ENCODE data around the gene HK3. TPM values are rescaled to one million over a fixed set of nuclear protein-coding genes. Genes with fewer than 3 reads are reported as not detected.

HK3 gene
- polyA plus RNA-seq, 1 donor (not counting 4 experiments of a cell fraction or from before 2014, with no cell fraction given), result not detected

- Histone ChIP-seq H3K9me1 (ENCODE audit: control insufficient read depth, extremely low read depth, insufficient read depth, low read length) (no peaks in the 10 kb centered on the region), H3K4me2 (ENCODE audit: control insufficient read depth, extremely low read depth, insufficient read depth, low read depth, low read length) (no peak overlapping the region), H3K79me2 (ENCODE audit: control insufficient read depth, insufficient read depth, low read length) (no peaks in the 10 kb centered on the region), H3K27ac (ENCODE audit: control insufficient read depth, insufficient read depth, low read length) (no peak overlapping the region), H3K4me1 (ENCODE audit: control insufficient read depth, extremely low read depth, insufficient read depth, low read length) (no peaks in the 10 kb centered on the region), H3K9ac (ENCODE audit: control insufficient read depth, extremely low read depth, insufficient read depth, low read length) (no peak overlapping the region), H3K27me3 (ENCODE audit: control insufficient read depth, extremely low read depth, insufficient read depth, low read length) (peaks cover 28% of the 10 kb centered on the region), H3K9me3 (ENCODE audit: control insufficient read depth, low read depth, low read length) (no peaks in the 10 kb centered on the region), H4K20me1 (ENCODE audit: control insufficient read depth, extremely low read depth, insufficient read depth, low read length) (no peaks in the 10 kb centered on the region), H3K4me3 (ENCODE audit: control insufficient read depth in 2 of 3, extremely low read depth in 1 of 3, insufficient read depth in 2 of 3, low read depth in 1 of 3, low read length in 3 of 3) (no peak overlapping the region), H3K36me3 (ENCODE audit: control insufficient read depth in 2 of 2, extremely low read depth in 1 of 2, insufficient read depth in 2 of 2, low read length in 2 of 2) (no peaks in the 10 kb centered on the region), H2AFZ (ENCODE audit: control insufficient read depth, low read length) (no peak overlapping the region)
- dilution Hi-C loops (cut with MboI; ENCODE audit: extremely low pct_ligation_motif_present, low sequenced_read_pairs), result no loop called here
- TF ChIP-seq EZH2 (IDR thresholded peaks at IDR 0.05; ENCODE audit: low read length) (no peak), CTCF (optimal IDR thresholded peaks at IDR 0.05 in 1 of 3, IDR thresholded peaks at IDR 0.05 in 1 of 3, conservative IDR thresholded peaks at IDR 0.05 in 1 of 3; ENCODE audit: extremely low read depth in 1 of 3, insufficient read depth in 2 of 3, low read length in 3 of 3) (no peak)
- FAIRE-seq (no peak), DNase-seq (ENCODE audit: low read depth, low spot score) (no peak)
These were observed 18.7 kb downstream of the HK3 start for GRCh38 chr5:176880366-176881020.

- Histone ChIP-seq H3K27me3 (ENCODE audit: control insufficient read depth, extremely low read depth, insufficient read depth, low read length) (peaks cover 35% of the 10 kb centered on the region), H3K4me1 (ENCODE audit: control insufficient read depth, extremely low read depth, insufficient read depth, low read length) (no peaks in the 10 kb centered on the region), H3K9me3 (ENCODE audit: control insufficient read depth, low read depth, low read length) (no peaks in the 10 kb centered on the region), H4K20me1 (ENCODE audit: control insufficient read depth, extremely low read depth, insufficient read depth, low read length) (no peaks in the 10 kb centered on the region), H2AFZ (ENCODE audit: control insufficient read depth, low read length) (no peak overlapping the region), H3K79me2 (ENCODE audit: control insufficient read depth, insufficient read depth, low read length) (no peaks in the 10 kb centered on the region), H3K9ac (ENCODE audit: control insufficient read depth, extremely low read depth, insufficient read depth, low read length) (no peak overlapping the region), H3K4me2 (ENCODE audit: control insufficient read depth, extremely low read depth, insufficient read depth, low read depth, low read length) (no peak overlapping the region), H3K27ac (ENCODE audit: control insufficient read depth, insufficient read depth, low read length) (no peak overlapping the region), H3K4me3 (ENCODE audit: control insufficient read depth in 2 of 3, extremely low read depth in 1 of 3, insufficient read depth in 2 of 3, low read depth in 1 of 3, low read length in 3 of 3) (no peak overlapping the region), H3K9me1 (ENCODE audit: control insufficient read depth, extremely low read depth, insufficient read depth, low read length) (no peaks in the 10 kb centered on the region), H3K36me3 (ENCODE audit: control insufficient read depth in 2 of 2, extremely low read depth in 1 of 2, insufficient read depth in 2 of 2, low read length in 2 of 2) (no peaks in the 10 kb centered on the region)
- dilution Hi-C loops (cut with MboI; ENCODE audit: extremely low pct_ligation_motif_present, low sequenced_read_pairs), result no loop called here
- TF ChIP-seq EZH2 (IDR thresholded peaks at IDR 0.05; ENCODE audit: low read length) (no peak), CTCF (optimal IDR thresholded peaks at IDR 0.05 in 1 of 3, IDR thresholded peaks at IDR 0.05 in 1 of 3, conservative IDR thresholded peaks at IDR 0.05 in 1 of 3; ENCODE audit: extremely low read depth in 1 of 3, insufficient read depth in 2 of 3, low read length in 3 of 3) (no peak)
- no peak for DNase-seq (ENCODE audit: low read depth, low spot score)
- no peak for FAIRE-seq
These were observed 19.3 kb downstream of the HK3 start for GRCh38 chr5:176879663-176880361.

All from keratinocyte (primary cell).